BJ (cell line): ENCODE data around the gene UBE3D. TPM values are rescaled to one million over a fixed set of nuclear protein-coding genes. Genes with fewer than 3 reads are reported as not detected.

Source experiments
- CTCF ChIA-PET: fragments of 350-600 bp; formaldehyde crosslinking; extraction: SDS; loops from one replicate; lab custom pipeline; 2021; ENCODE audit warnings: antibody characterized with exemption, inconsistent platforms; lab: Yijun Ruan, JAX
- POLR2A ChIA-PET: fragments of 300-600 bp; sonication (Branson Sonifier 250); formaldehyde crosslinking; extraction: SDS; loops from one replicate; lab custom pipeline; 2021; ENCODE audit warnings: antibody characterized with exemption; lab: Charles Lee
- DNase-seq: peaks from one replicate; pipeline ENCODE4 v3.0.0-alpha.2; 2011; ENCODE audit warnings: low read depth
- H3K27me3 ChIP-seq: 2 replicates; pipeline ENCODE4 v1.6.0; 2011; ENCODE audit warnings: low read length; ENCODE audit not compliant: control insufficient read depth, insufficient read depth
- H3K36me3 ChIP-seq: 2 replicates; pipeline ENCODE4 v1.5.1; 2011; ENCODE audit warnings: low read length; ENCODE audit not compliant: control insufficient read depth, insufficient read depth
- H3K4me3 ChIP-seq: 2 replicates; pipeline ENCODE4 v1.5.1; 2011; ENCODE audit warnings: low read depth, mild to moderate bottlenecking, control low read depth, low read length
- polyA plus RNA-seq: library from polyadenylated mRNA; depleted of rRNA; stranded (reverse); fragments of >200 nt; gene quantifications from 2 replicates; pipeline ENCODE4 v1.2.3, GENCODE V29; 2011
- TF ChIP-seq, protein P1 (sequence below): IDR thresholded peaks from 2 replicates; pipeline ENCODE4 v1.5.1; 2011; ENCODE audit warnings: low read depth, mild to moderate bottlenecking, control low read depth, inconsistent platforms, low read length, moderate library complexity; ENCODE audit not compliant: insufficient read depth

Gene UBE3D
- polyA plus RNA-seq, 1 experiment, result 2.1 TPM

- no peaks in the 10 kb centered on the region for H3K27me3 ChIP-seq
- CTCF ChIA-PET, result interaction anchor here (0.9 kb wide), 1 partner anchor 10 kb away, joined by 3 read pairs; no protein-coding TSS in a partner anchor
- POLR2A ChIA-PET, result no interaction called here
- no peak overlapping the region for H3K4me3 ChIP-seq
- DNase-seq, result no peak
- no peaks in the 10 kb centered on the region for H3K36me3 ChIP-seq
- TF ChIP-seq, protein P1, sequence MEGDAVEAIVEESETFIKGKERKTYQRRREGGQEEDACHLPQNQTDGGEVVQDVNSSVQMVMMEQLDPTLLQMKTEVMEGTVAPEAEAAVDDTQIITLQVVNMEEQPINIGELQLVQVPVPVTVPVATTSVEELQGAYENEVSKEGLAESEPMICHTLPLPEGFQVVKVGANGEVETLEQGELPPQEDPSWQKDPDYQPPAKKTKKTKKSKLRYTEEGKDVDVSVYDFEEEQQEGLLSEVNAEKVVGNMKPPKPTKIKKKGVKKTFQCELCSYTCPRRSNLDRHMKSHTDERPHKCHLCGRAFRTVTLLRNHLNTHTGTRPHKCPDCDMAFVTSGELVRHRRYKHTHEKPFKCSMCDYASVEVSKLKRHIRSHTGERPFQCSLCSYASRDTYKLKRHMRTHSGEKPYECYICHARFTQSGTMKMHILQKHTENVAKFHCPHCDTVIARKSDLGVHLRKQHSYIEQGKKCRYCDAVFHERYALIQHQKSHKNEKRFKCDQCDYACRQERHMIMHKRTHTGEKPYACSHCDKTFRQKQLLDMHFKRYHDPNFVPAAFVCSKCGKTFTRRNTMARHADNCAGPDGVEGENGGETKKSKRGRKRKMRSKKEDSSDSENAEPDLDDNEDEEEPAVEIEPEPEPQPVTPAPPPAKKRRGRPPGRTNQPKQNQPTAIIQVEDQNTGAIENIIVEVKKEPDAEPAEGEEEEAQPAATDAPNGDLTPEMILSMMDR, result no peak
Observed at GRCh38 chr6:82921258-82921657, 144.4 kb downstream of the UBE3D start.

- no peak overlapping the region for H3K4me3 ChIP-seq
- TF ChIP-seq, protein P1, result no peak
- no peaks in the 10 kb centered on the region for H3K36me3 ChIP-seq
- CTCF ChIA-PET, result no interaction called here
- no peak for DNase-seq
- POLR2A ChIA-PET, result no interaction called here
- no peaks in the 10 kb centered on the region for H3K27me3 ChIP-seq
Observed at GRCh38 chr6:82917346-82918064, 148.1 kb downstream of the UBE3D start.

DNA sequence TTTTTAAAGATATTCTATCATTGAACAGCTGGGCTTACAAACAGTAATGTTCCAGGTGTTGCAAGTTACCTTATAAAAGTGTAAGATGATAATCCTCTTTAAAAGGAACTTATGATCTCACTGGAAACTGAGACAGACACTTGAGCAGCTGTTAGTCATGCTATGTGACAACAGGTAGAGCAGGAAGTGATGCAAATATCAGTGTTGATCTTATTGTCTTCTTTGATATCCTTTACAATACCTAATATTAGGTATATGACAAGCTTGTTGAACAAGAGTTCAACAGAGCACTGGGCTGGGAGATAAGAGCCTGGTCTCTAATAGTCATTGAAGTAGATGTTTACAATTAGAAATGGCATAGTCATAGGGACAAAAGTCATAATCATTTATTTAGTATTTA is 150.0 kb downstream of the UBE3D start:
- H3K4me3 ChIP-seq, result no peak overlapping the region
- no peak for DNase-seq
- POLR2A ChIA-PET, result no interaction called here
- TF ChIP-seq, protein P1, result no peak
- no peaks in the 10 kb centered on the region for H3K27me3 ChIP-seq
- CTCF ChIA-PET, result interaction anchor here (0.8 kb wide), 1 partner anchor 142 kb away, joined by 3 read pairs; no protein-coding TSS in a partner anchor
- H3K36me3 ChIP-seq, result no peaks in the 10 kb centered on the region

DNA sequence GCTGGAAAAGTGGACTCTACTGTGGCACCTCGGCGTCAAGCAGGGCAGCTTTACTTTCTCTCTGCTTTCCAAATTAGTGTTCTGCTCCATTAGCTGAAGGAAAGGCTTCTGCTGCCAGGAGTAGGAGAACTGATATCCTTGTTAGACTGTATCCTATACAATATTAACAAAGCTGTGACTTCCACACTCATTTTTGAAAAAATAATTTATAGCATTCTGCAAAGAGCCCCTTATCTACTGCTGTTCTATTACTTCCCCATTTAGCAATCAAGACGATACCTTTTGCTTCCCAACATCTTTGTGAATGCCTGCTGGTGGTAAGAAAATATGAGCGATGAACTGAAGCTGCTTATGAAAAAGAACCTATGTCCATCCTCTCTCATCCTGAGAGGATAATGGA is 151.1 kb downstream of the UBE3D start:
- CTCF ChIA-PET, result interaction anchor here (0.5 kb wide), 1 partner anchor 117 kb away, joined by 4 read pairs; no protein-coding TSS in a partner anchor
- TF ChIP-seq, protein P1, result no peak
- Histone ChIP-seq H3K4me3 (no peak overlapping the region), H3K27me3 (no peaks in the 10 kb centered on the region), H3K36me3 (no peaks in the 10 kb centered on the region)
- DNase-seq, result no peak
- POLR2A ChIA-PET, result no interaction called here

DNA sequence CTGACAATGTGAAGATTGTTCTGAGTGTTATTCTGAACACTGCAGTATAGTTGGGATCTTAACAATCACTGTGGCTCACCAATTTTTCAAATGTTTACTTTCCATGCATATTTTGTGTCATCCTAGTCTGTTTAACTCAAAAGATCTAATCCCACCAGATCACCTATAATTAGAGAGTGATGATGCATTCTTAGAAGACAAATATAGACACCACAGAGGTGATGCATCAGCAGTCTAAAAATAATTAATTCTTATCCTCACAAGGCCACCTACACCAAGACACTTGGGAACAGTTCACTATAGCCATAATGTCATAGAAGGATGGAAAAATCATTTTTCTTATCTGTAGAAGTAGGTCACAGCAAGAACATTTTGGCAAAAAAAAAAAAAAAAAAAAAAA is 154.8 kb downstream of the UBE3D start:
- no peaks in the 10 kb centered on the region for H3K36me3 ChIP-seq
- no peak for DNase-seq
- H3K27me3 ChIP-seq, result no peaks in the 10 kb centered on the region
- no peak overlapping the region for H3K4me3 ChIP-seq
- ChIA-PET POLR2A (no interaction called here), CTCF (interaction anchor here (2.1 kb wide), 1 partner anchor 24 kb away, joined by 8 read pairs; no protein-coding TSS in a partner anchor)
- TF ChIP-seq, protein P1, result no peak
